ENCODE results near the gene COMT.
A peak's percentile ranks its signal among the peaks of the same experiment; 100 is the strongest.

DNA sequence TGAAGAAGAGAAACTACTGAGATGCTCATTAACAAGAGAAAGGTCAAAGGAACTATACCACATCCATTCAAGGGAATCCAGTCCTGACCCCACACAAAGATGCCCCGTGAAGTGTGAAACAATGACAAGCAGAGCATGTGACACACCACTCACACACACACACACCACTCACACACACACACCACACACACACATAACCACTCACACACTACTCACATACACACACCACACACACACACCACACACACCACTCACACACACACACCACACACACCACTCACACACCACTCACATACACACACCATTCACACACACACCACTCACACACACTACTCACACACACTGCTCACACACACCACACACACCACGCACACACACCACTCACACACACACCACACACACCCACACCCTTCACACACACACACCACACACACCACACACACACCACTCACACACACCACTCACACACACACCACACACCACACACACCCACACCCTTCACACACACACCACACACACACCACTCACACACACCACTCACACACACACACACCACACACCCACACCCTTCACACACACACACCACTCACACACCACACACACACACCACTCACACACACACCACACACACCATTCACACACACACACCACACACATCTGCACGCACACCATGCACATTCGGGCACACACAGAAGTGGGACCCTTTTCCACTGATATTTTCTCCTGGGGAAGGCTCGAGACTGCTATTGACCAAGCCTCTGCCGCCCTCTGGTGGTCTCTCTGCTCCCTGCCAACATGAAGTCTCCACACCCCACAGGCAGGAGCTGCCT is 32.0 kb upstream of the COMT start:
- no peak for TF ChIP-seq EZH2phosphoT487 (IDR thresholded peaks at IDR 0.05; ENCODE audit: unreplicated experiment)
- no peak for TF ChIP-seq EZH2 (IDR thresholded peaks at IDR 0.05; ENCODE audit: low read depth, unreplicated experiment)
- TF ChIP-seq, protein P1, sequence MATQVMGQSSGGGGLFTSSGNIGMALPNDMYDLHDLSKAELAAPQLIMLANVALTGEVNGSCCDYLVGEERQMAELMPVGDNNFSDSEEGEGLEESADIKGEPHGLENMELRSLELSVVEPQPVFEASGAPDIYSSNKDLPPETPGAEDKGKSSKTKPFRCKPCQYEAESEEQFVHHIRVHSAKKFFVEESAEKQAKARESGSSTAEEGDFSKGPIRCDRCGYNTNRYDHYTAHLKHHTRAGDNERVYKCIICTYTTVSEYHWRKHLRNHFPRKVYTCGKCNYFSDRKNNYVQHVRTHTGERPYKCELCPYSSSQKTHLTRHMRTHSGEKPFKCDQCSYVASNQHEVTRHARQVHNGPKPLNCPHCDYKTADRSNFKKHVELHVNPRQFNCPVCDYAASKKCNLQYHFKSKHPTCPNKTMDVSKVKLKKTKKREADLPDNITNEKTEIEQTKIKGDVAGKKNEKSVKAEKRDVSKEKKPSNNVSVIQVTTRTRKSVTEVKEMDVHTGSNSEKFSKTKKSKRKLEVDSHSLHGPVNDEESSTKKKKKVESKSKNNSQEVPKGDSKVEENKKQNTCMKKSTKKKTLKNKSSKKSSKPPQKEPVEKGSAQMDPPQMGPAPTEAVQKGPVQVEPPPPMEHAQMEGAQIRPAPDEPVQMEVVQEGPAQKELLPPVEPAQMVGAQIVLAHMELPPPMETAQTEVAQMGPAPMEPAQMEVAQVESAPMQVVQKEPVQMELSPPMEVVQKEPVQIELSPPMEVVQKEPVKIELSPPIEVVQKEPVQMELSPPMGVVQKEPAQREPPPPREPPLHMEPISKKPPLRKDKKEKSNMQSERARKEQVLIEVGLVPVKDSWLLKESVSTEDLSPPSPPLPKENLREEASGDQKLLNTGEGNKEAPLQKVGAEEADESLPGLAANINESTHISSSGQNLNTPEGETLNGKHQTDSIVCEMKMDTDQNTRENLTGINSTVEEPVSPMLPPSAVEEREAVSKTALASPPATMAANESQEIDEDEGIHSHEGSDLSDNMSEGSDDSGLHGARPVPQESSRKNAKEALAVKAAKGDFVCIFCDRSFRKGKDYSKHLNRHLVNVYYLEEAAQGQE (IDR thresholded peaks at IDR 0.05; ENCODE audit: unreplicated experiment): no peak
- TF ChIP-seq, protein P2, sequence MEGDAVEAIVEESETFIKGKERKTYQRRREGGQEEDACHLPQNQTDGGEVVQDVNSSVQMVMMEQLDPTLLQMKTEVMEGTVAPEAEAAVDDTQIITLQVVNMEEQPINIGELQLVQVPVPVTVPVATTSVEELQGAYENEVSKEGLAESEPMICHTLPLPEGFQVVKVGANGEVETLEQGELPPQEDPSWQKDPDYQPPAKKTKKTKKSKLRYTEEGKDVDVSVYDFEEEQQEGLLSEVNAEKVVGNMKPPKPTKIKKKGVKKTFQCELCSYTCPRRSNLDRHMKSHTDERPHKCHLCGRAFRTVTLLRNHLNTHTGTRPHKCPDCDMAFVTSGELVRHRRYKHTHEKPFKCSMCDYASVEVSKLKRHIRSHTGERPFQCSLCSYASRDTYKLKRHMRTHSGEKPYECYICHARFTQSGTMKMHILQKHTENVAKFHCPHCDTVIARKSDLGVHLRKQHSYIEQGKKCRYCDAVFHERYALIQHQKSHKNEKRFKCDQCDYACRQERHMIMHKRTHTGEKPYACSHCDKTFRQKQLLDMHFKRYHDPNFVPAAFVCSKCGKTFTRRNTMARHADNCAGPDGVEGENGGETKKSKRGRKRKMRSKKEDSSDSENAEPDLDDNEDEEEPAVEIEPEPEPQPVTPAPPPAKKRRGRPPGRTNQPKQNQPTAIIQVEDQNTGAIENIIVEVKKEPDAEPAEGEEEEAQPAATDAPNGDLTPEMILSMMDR (conservative IDR thresholded peaks at IDR 0.05; ENCODE audit: low read depth in 2 of 2): peak; percentile 88 to 93
- no peak for TF ChIP-seq CREB1 (CRISPR knock-in tag; IDR thresholded peaks at IDR 0.05; ENCODE audit: low read depth)
- TF ChIP-seq ZNF331 (CRISPR knock-in tag; IDR thresholded peaks at IDR 0.05; ENCODE audit: low read depth): no peak
- no peak for TF ChIP-seq POLR2AphosphoS5 (IDR thresholded peaks at IDR 0.05; ENCODE audit: low read depth)
- TF ChIP-seq ZNF114 (CRISPR knock-in tag; IDR thresholded peaks at IDR 0.05): no peak
- no peak for TF ChIP-seq STAT1 (IDR thresholded peaks at IDR 0.05; ENCODE audit: unreplicated experiment)

Data from GM23338 (cell line).